ENCODE results near the gene ZNF784.
A peak's percentile ranks its signal among the peaks of the same experiment; 100 is the strongest.

ZNF784 gene

DNA sequence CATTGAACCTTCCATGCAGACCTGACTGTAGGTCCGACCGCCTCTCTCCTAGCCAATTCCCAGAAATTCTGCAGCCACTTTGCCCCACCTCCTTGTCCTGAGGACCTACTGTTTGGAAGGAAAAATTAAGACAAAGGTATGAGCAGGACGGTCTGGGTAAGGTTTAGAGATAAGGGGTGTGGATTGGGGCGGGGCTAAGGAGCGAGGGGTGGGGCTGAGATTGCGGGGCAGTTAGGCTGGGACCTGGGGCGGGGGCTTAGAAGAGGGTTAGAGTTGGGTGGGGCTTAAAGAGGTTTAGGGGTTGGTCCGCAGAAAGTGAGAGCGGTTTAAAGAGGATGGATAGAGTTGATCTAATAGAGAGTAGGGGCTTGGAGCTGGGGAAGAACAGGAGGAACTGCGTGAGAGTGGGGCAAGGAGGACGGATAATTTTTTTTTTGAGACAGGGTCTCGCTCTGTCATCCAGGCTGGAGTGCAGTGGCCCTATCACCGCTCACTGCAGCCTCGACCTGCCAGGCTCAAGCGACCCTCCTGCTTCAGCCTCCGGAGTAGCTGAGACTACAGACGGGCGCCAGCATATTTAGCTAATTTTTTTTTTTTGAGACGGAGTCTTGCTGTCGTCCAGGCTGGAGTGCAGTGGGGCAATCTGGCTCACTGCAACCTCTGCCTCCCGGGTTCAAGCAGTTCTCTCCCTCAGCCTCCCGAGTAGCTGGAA is 20.6 kb downstream of the ZNF784 start:
- no peak for DNase-seq (ENCODE audit: low read depth in 2 of 2)

DNA sequence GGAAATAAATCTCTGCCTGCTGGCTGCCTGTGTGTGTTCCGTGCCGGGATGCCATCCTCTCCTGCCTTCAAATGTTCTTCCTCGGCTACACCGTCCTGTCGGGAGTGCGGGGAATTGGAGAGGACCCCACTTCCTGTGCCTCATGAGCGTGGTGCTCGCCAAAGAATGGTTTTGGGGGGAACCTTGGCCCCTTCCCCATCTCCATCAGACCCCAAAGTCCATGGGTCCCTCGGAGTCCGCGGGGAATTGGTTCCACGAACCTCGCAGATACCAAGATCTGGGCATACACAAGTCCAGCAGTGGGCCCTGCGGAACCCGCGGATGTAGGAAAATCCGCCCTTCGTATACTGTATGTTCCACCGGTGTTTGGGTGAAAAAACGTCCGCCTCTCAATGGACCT is 21.3 kb downstream of the ZNF784 start:
- no peak for DNase-seq (ENCODE audit: low read depth in 2 of 2)

DNA sequence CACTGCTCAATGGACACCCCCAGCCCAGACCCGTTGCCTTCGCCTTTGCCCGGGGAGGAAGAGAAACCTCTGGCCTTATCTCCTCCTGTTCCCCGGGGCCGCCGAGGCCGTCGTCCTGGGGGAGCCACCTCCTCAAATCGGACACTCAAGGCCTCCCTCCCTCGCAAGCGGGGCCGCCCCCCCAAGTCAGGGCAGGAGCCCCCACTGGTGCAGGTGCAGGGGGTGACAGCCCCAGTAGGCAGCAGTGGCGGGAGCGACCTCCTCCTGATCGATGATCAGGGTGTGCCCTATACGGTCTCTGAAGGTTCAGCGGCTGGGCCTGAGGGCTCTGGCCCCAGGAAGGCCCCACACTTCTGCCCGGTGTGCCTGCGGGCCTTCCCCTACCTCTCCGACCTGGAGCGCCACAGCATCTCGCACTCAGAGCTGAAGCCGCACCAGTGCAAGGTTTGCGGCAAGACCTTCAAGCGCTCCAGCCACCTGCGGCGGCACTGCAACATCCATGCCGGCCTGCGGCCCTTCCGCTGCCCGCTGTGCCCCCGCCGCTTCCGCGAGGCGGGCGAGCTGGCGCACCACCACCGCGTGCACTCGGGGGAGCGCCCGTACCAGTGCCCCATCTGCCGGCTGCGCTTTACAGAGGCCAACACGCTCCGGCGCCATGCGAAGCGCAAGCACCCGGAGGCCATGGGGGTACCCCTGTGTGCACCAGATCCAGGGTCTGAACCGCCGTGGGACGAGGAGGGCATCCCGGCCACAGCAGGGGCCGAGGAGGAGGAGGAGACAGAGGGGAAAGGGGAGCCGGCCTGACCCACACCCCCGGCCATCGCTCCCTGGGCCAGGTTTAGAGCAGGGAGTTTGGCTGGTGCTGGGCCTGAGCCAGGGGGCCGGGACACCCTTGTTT is 22.0 kb downstream of the ZNF784 start:
- no peak for DNase-seq (ENCODE audit: low read depth in 2 of 2)

DNA sequence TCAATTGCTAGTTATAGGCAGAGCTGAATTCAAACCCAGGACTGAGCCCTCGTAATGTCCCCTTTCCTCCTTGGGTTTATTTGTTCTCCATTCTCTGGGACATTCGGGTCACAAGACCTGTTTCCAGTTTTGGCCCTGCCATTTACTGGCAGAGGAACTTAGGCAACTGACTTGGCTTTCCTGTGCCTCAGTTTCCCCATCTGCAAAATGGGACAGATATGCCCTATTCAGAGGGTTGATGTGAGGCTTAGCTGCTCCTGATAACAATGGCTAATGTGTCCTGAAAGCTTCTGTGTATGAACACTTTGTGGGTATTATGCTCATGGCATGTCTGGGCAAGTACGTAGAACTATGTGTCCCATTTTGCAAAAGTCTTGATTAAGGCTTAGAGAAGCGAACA is 23.3 kb downstream of the ZNF784 start:
- no peak for DNase-seq (ENCODE audit: low read depth in 2 of 2)

DNA sequence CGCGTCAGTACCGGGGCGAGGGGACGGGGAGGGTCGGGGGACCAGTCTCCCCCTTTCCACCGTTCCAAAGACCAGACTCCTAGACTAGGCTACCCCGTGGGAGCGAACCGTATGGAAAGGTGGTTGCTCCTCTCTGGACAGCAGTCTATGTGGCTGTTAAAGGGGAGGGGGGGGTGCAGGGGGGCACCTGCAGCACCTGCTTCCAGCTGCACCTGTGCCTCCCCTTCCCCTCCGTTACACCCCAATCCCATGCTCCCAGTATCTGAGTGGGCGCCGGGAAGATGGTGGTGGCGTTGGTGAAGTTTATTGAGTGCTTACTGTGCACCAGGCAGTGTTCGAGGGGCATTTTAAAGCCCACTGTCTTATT is 23.7 kb downstream of the ZNF784 start:
- DNase-seq (ENCODE audit: low read depth in 2 of 2) = no peak

DNA sequence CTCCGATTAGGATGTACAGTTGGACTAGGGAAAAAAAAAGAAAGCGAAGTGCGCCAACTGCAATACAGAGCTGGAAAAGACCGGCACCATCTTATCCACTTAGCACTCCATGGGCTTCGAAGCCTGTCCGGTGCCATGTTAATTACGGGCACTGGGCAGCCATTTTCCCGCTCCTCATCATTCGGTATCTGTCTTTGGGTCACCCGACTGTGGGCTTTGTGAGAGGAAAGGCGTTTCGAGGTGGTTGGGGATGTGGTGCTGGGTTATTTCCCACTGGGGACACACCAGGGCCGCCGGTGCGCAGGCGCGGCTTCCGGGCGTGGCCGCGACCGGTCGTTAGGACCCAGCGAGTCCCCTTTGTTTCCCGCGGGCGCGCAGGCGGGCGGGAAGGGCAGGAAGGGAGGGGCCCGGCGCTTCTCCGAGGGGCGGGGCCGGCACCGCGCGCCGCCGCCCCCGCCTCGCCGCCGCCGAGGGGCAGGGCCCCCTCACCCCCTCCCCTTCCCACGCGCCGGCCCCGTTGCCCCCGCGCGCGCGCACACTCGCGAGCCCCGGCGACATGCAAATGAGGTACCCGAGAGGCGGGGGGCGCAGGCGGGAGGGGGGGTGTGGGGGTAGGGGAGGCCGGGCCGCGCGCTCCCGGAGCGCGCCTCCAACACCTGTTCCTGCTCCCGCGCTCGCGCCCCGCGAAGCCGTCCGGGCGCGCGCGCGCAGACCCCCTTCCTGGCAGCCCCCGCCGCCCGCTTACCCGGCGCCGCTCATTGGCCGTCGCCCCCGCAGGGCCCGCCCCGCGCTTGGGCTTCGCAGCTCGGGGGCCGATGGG is 24.3 kb downstream of the ZNF784 start, which contains the start of gene ZNF524:
Gene ZNF524, plus strand, starts transcription at position 447 of the 820 bp plus-strand sequence. CDS start 1,825 bp downstream, outside the sequence.
- DNase-seq (ENCODE audit: low read depth in 2 of 2) = peak; percentile 77 to 81

DNA sequence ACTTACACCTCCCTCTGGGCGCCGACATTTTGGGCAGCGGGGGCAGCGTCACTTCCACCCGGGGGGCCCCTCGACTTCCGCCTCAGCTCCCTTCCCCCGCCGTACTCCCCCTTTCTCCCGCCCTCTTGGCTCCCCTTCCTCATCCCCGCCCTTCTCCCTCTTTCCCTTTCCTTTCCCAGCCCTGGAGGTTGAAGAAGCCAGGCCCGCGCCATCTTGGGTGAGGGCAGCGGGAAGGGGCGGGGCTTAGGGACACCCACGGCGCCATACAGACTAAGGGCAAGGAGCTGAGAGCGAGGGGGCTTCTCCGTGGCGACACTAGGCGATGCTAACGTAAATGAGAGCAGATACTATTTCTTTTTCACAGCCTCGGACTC is 24.9 kb downstream of the ZNF784 start, which contains the start of gene FIZ1:
Gene FIZ1, minus strand, starts transcription at position 50 of the 374 bp plus-strand sequence. CDS start 1,652 bp downstream, outside the sequence.
- DNase-seq (ENCODE audit: low read depth in 2 of 2) = peak; percentile 92 to 94

DNA sequence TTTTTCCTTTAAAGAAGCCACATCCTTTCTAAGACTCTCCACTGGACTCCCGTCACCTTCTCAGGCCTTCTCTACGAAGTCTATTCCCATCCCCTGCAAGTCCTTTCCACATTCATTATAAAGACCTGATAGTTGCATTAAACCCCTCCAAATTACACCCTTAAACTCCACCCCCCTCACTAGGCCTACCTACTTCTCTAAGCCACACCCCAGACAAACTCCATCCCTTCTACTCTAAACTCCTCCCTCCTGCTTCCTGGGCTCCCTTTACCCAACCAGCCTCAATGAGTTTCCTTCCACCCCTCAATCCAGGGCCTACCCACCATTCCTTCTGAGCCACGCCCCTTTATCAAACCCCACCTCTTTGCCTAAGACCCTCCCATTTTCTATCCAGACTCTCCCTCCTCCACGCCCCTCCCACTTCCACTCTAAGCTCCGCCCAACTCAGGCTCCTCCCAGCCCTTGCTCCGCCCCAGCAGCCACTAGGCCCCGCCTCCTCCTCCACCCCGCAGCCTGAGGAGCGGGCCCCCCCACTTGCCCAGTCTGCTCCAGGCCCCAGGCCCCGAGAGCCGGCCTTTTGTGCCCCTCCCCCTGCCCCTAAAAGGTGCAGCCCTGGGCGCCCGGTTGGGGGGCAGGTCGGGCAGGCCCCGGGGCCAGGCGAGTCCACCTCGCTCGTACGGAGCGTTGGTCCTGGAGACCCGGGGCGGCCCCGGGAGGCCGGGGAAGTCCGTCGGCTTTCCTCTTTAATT is 25.5 kb downstream of the ZNF784 start:
- DNase-seq (ENCODE audit: low read depth in 2 of 2) = peak; percentile 81 to 82

DNA sequence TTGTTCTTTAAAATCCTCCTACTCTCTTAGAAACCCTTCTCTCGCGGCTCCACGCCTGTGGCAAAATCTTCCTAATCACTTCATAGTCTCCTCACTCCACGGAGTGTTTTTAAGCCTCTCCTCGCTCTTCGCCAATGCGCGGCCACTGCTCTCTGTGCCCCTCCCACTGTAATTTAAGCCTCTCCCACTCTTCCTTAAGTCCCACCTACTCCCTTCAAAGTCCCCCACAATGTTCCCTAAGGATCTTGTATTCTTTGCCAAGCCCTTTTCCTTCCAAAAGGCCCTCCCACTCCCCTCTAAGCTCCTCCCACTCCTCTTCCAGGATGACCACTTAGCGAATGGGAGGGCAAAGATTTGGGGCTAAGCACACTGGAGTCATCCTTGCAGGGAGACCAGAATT is 26.3 kb downstream of the ZNF784 start:
- no peak for DNase-seq (ENCODE audit: low read depth in 2 of 2)

DNA sequence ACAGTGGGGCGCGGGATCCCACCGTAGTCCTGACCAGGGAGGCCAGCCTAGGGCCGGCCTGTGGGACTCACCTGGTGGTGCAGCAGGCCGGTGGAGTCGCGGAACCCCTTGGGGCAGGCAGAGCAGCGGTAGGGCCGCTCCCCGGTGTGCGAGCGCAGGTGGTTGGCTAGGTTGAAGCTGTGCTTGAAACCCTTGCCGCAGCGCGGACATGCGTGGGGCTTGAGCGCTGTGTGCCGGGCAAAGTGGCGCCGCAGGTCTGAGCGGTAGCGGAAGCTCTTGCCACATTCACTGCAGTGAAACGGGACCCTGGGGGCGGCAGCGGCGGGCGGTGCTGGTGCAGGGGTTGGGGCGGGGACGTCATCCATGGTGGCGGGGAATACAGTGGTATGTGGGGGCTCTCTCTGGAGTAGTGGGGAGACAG is 26.9 kb downstream of the ZNF784 start:
- no peak for DNase-seq (ENCODE audit: low read depth in 2 of 2)

DNA sequence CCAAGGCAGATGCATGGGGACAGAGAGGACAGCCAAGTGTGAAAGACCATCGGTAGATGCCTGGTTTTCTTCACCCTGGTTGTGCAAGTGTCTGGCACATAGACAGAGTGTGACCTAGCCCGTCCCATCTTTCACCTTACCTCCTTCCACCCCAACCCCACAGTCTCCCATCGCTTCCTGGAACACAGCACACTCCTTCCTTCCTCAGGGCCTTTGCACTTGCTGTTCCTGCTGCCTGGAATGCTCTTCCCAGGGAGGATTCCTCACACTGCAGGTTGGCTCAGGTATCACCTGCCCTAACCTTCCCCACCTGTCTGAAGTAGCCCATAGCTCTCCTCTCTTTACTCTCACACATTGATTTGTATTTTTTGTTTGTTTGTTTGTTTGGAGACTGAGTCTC is 28.1 kb downstream of the ZNF784 start:
- DNase-seq (ENCODE audit: low read depth in 2 of 2) = no peak

DNA sequence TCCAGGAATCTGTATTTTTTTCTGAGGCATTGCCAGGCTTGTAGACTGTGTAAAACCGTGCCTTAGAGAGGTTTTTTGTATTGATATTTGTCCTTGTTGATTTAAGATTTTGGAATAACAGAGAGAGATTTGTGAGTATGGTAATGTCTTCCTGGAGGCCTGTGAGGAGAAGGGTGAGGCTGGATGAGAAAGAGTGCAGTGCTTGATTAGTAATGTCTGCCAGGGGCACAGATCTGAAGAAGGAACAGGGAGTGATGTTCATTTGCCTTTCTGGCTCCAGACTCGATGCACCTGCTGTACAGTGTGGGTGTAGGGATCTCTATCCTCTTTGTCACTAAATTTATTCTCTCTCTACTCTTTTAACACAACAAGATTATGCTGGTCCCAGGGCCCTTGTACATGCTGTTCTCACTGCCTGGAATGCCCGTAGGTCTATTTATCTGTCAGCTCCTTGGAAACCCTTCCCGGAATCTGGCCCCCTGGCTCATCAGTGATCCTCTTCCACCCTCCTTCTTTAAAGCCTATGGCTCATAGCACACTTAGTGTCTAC is 29.3 kb downstream of the ZNF784 start:
- no peak for DNase-seq (ENCODE audit: low read depth in 2 of 2)

DNA sequence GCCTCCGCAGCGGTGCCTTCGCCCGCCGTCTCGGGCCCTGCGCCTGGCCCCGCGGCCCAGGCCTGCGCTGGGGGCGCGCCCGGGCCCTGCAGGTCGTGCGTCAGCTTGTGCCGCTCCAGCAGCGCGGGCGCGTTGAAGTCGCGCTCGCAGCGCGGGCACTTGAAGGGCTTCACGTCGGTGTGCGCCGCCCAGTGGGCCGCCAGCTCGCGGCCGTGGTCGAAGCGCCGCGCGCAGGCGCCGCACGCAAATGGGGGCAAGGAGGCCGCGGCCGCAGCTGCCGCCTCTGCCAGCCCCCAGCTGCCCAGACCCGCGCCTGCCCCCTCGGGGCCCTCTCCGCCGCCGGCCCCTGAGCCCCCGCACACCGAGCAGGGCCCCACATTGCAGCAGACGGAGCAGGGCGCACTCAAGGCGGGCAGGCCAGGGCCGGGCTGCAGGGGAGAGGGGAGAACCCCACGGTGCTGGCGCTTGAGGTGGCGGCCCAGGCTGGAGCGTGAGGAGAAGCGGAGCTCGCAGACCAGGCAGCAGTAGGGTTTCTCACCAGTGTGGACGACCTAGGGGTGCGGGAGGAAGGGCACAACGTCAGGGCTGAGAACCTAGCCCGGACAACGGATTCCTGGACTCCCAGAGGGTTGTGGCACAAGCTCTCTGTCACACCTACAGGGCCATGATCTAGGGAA is 31.1 kb downstream of the ZNF784 start:
- DNase-seq (ENCODE audit: low read depth in 2 of 2) = no peak

DNA sequence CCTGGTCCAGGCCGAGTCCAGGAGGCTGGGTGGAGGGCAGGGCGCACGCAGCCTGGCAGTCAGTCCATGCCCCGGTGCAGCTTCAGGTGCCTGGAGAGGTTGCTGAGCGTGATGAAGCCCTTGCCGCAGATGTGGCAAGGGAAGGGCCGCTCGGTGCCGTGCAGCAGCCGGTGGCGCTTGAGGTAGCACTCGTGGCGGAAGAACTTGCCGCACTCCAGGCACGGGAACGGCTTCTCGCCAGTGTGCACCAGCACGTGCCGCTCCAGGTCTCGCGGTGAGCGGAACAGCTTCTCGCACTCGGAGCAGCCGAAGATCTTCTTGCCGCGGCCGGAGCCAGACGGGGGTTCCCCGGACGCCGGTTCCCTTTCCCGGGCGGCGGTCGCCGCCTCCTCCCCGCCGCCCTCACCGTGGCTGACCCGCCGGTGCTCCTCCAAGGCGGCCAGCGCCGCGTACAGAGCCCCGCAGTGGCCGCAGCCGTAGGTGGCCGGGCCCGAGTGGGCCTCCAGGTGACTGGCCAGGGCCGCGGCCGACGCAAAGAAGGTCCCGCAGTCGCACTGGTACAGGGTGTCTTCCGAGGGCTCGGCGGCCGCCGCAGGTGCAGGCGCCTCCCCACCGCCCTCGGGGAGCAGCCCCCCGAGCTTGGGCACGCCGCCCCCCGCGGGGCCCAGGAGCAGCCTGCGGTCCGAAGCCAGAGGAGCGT is 31.8 kb downstream of the ZNF784 start:
- no peak for DNase-seq (ENCODE audit: low read depth in 2 of 2)

DNA sequence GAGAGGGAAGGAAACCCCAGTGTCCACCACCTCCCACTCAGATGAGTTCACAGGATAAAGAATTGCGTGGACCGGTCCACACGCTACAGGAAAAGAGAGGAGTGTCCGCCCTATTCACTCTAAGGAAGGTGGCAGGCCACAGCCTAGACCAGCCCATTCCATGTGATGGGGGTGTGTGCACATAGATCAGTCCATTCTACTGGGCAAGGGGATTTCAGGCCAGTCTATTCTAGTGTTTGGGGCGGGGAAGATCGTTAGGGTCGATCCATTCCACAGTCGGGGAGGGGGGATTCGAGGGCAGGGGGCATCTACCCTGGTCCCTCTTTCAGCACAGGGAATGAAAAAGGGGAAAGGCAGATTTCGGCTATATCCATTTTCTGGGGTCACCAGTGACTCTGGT is 32.8 kb downstream of the ZNF784 start:
- DNase-seq (ENCODE audit: low read depth in 2 of 2) = no peak

DNA sequence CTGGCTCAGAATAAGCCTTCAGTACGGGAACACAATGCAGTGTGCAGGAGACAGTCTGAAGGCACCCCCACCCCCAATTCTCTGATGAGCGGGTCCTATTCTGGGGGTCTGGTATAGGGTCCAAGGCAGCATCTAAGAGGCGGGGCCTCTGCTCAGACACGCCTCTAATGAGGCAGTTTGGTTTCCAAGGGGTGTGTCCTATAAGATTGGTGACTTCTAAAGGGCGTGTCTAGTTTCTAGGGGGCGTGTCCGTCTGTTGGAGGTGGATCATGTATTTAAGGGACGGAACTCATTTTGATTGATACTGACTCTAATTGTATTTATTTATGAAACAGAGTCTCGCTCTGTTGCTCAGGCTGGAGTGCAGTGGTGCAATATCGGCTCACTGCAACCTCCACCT is 33.7 kb downstream of the ZNF784 start:
- DNase-seq (ENCODE audit: low read depth in 2 of 2) = no peak

DNA sequence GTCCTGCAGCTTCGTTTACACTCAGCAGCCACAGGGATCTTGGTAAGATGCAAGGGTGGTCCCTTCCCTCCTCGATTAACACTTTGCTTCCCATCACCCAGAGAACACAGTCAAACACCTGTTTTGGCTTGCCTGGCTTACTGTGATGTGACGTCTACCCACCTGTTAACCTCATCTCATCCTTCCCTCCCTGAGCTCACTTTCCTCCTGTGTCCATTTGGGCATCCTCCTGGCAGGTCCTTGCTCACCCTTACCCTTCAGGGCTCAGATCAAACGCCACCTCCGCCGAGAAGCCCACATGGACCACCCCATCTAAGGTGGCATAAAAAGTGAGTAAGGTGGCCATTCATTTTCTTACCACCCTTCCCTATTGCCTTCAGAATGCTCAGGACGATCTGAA is 34.3 kb downstream of the ZNF784 start:
- no peak for DNase-seq (ENCODE audit: low read depth in 2 of 2)

DNA sequence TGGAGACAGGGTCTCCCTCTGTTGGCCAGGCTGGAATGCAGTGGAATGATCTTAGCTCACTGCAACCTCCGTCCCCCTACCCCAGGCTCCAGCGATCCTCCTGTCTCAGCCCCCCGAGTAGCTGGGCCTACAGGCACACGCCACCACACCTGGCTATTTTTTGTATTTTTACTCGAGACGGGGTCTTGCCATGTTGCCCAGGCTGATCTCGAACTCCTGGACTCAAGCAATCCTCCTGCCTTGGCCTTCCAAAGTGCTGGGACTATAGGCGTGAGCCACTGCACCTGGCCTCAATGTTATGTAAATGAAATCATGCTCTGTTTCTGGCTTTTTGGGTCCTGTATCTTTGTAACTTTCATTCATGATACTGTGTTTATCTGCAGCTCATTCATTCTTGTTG is 35.6 kb downstream of the ZNF784 start:
- DNase-seq (ENCODE audit: low read depth in 2 of 2) = no peak

DNA sequence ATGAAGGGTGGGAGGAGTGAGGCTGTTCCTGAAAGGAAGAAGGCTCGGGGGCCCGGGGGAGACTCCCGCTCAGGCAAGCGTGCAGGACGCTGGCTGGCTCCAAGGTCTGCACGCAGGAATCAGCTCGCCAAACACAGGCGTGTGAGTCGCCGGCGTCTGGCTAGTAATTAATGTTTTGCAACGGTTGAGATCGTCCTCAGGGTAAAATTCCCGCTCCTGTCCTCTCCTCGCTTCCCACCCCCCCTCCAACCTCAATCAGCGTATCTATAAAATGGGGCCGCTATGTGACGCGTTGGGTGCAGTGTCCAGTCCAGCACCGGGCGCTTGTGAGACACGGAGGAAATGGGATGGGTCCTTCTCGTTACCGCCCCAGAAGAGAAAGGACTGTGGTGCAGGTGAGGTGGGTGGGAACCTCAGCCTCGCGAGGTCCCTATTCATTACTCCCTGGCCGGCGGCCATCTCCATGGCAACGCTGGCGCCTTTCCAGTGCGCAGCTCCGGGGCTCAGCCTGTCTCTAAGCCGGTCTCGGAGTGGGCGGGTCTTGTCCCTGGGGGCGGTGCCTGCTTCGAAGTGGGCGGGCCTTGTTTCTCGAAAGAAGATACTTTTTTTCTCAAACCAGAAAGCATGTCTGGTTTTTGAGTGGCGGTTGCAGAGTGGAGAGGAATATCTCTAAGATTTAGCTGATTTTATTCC is 37.2 kb downstream of the ZNF784 start:
- DNase-seq (ENCODE audit: low read depth in 2 of 2) = peak; percentile 87 to 91

All from stimulated activated CD8-positive, alpha-beta memory T cell treated with anti-CD3 and anti-CD28 coated beads, Interleukin-15, amount 100 ng/mL, for 48 hours (primary cell).